ENCODE results near the gene BSPRY.
"Not testable (repeated sequence)": the region's sequence is repeated elsewhere in the genome, so short reads cannot be mapped to it uniquely, and the experiment has no call there.

BSPRY gene

GRCh38 chr9:113369855-113370140, 20.5 kb downstream of the BSPRY start:
- no peak for DNase-seq

- no peak for DNase-seq
Observed at GRCh38 chr9:113370806-113371325, 21.5 kb downstream of the BSPRY start.

- no peak for DNase-seq
Observed at GRCh38 chr9:113372059-113372458, 22.7 kb downstream of the BSPRY start.

DNA sequence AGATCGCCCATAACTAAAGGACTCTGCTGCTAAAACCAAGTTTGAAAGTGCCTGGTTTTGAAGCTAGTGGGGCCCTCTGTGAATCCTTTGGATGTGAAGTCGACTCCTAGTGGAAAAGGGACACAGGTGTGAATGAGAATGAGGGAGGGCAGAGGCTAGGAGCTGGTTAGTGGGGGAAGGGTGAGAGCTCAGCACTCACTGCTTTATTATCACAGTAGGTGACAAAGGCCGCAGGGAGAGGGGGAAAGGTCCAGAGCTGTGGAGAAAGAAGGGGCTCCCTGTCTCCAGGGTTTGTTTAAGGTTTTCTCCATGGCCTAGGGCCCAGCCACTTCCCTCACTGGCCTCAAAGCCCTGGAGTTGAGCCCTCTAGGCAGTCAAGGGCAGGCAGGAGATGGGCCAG, 23.9 kb downstream of the BSPRY start:
- no peak for DNase-seq

- no peak for DNase-seq
Observed at GRCh38 chr9:113373676-113374392, 24.5 kb downstream of the BSPRY start.

- DNase-seq: no peak
Observed at GRCh38 chr9:113375057-113376023, 26.0 kb downstream of the BSPRY start.

GRCh38 chr9:113376634-113377567, 27.6 kb downstream of the BSPRY start, which contains the start of gene HDHD3:
TSS of gene HDHD3 (minus strand) at chr9:113376986. CDS start at chr9:113374354, 2,632 bp downstream.
- DNase-seq: peak in 46 of 51 donors; percentile 13 to 82 (median 59)

- DNase-seq: not testable (repeated sequence)
Observed at GRCh38 chr9:113379094-113379828, 29.9 kb downstream of the BSPRY start.

GRCh38 chr9:113379829-113380210, 30.5 kb downstream of the BSPRY start:
- not testable (repeated sequence) for DNase-seq

GRCh38 chr9:113380869-113381378, 31.6 kb downstream of the BSPRY start:
- no peak for DNase-seq

- DNase-seq: not testable (repeated sequence)
Observed at GRCh38 chr9:113381441-113381840, 32.1 kb downstream of the BSPRY start.

DNA sequence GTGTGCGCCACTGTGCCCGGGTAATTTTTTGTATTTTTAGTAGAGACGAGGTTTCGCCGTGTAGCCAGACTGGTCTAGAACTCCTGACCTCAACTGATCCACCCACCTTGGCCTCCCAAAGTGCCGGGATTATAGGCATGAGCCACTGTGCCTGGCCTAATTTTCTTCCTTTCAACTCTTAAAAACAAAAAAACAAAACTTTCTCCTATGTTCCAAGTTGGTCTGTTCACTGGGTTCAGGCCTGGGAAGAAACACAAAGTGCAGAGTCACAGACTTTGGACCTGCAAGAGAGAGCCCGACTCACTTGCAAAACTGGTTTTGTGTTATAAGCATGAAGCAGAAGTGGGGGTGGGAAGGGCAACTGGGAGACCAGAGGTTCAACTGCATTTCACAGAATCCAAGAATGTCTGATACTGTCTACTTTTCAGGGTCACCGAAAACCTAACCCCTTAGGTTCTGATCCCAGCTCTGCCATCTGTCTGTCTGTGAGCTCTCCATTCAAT, 32.6 kb downstream of the BSPRY start:
- DNase-seq: no peak

DNA sequence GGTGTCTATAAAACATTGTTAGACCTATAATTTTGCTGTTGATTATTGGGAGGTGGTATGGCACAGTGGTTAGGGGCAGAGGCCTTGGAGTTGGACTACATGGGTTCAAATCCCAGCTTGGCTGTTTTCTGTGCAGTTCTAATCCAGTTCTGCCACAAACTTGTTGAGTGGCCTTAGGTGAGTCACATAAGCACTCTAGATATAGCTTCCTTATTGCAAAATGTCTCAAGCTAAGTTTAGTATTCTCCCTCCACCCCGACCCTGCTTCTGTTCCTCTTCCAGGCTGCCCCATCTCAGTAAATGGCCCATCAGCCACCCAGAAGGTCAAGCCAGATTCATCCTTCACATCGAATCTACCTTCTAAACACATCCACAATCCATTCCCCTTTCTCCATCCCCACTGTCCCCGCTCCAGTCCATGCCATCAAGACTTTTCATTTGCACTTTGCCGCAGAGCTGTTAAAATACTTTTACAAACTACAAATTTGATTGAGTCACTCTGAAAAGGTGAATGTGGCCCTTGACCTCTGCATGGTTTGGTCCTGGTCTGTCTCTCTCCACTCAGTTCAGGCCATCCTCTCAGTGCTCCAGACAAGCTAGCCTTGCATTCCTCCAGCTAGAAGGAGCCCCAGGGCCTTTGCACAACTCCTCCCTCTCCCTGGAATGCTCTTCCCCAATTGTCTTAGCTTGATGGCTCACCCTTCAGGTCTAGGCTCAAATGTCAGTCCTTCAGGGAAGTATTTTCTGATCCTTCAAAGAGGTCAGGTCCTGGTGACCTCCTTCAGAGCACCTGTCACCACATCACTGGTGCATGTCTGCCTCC, 37.4 kb downstream of the BSPRY start:
- DNase-seq: no peak

GRCh38 chr9:113387560-113388230, 38.4 kb downstream of the BSPRY start:
- DNase-seq: no peak

DNA sequence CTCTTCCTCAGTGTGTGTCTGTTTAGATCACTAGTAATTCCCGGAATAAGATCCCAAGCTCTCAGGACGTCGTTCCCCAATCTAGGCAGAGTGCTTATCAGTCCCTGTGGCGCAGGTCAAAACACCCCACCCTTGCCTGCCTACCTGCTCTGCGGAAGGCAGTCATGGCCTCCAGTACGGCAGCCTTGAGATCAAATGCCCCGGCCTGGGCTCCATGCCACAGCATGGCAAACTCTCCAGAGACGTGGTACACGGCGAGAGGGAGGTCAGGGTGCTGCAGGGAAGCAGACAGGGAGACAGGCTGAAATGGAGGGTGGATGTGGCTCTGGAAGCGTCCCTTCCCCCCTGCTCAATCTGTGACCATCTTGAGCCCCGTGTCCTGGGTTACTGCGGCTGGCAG, 39.5 kb downstream of the BSPRY start:
- no peak for DNase-seq

DNA sequence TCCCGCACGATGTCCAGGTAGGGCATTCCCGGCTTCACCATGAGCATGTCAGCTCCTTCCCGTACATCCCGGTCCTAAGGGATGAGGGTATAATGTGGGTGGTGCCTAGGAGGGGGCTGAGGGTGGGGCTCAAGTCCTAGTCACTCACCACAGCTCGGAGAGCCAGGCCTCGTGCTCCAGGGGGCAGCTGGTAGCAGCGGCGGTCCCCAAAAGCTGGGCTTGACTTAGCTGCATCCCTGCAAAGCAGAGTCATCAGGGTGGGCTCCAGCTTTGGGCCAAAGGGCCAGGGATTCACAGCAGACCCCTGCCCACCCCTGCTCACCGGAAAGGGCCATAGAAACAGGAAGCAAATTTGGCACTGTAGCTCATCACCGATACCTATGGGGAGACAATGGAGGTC, 40.1 kb downstream of the BSPRY start:
- no peak for DNase-seq

DNA sequence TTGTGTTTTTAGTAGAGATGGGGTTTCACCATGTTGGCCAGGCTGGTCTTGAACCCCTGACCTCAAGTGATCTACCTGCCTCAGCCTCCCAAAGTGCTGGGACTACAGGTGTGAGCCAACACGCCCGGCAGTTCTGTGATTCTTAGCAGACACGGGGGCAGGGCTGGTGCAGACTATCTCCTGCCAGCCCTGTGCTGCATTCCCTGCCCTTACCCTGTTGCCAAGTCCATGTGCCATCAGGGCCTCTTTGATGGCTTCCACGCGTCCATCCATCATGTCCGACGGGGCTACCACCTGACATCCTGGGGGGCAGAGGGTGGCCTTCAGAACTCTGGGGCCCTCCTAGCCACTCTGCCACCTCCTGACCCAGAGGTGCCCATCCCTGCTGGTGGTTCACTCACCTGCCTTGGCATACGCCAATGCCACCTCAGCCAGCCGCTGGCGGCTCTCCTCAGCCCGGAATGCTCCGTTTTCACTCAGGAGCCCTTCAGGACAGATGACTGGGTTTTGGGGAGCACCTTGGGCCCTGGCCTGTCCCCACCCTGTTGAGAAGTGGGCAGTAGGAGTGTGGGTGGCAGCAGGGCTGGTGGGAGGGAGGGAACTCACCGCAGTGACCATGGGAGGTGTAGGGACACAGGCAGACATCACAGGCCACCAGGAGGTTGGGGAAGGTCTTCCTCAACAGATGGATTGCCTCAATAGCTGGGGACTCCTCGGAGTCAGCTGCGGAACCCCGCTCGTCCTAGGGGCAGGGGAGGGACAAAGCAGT, 41.0 kb downstream of the BSPRY start:
- DNase-seq: no peak

DNA sequence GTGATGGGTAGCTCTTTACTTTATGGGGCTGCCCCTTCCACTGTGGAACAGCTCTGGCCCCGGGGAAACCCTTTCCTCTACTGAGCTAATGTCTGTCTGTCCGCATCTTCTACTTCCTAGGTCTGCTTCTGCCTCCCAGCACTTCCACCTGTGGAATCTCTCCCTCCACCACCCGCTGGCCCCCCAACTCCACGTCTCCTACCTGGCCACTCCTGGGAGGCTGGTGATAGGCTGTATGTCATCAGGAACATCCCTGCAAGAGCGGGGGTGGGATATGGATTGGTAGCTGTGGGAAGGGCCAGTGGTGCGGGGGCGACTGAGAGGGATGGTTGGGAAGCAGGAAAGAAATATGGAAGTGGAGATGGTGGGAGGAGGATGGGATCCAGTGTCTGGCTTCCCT, 42.6 kb downstream of the BSPRY start:
- no peak for DNase-seq

Measured in hypothalamus (tissue), 51 donors.